Measurements from ENCODE around the gene SNX27. TPM values are rescaled to one million over a fixed set of nuclear protein-coding genes. Genes with fewer than 3 reads are reported as not detected.
"Not testable (repeated sequence)": the region's sequence is repeated elsewhere in the genome, so short reads cannot be mapped to it uniquely, and the experiment has no call there.

SNX27 gene
- total RNA-seq, 4 donors from 2014 or later: 37.0 to 43.7 (median 40.9) TPM

GRCh38 chr1:151638074-151638775 lies 26.4 kb downstream of the SNX27 start:
- no peak for TF ChIP-seq POLR2A (IDR thresholded peaks at IDR 0.05)
- no peak for TF ChIP-seq CTCF (IDR thresholded peaks at IDR 0.05 in 4 of 5, conservative IDR thresholded peaks at IDR 0.05 in 1 of 5)
- Histone ChIP-seq H3K4me1 (peaks cover 11 to 23% of the 10 kb centered on the region in 2 donors), H3K9me3 (no peaks in the 10 kb centered on the region), H3K27me3 (no peaks in the 10 kb centered on the region), H3K36me3 (no peaks in the 10 kb centered on the region), H3K27ac (no peak overlapping the region), H3K4me3 (no peak overlapping the region)
- ATAC-seq: no peak
- DNase-seq: no peak
- in situ Hi-C loops (cut with MboI; ENCODE audit: low sequenced_read_pairs in 4 of 4) (no loop called here), intact Hi-C loops (cut with DNase I; ENCODE audit: low total_unique reads) (no loop called here)

GRCh38 chr1:151638812-151639211 lies 27.0 kb downstream of the SNX27 start:
- Histone ChIP-seq H3K27ac (no peak overlapping the region), H3K27me3 (no peaks in the 10 kb centered on the region), H3K9me3 (no peaks in the 10 kb centered on the region), H3K36me3 (no peaks in the 10 kb centered on the region), H3K4me1 (peaks cover 11 to 23% of the 10 kb centered on the region in 2 donors), H3K4me3 (no peak overlapping the region)
- in situ Hi-C loops (cut with MboI; ENCODE audit: low sequenced_read_pairs in 4 of 4): no loop called here
- no peak for TF ChIP-seq CTCF (IDR thresholded peaks at IDR 0.05 in 4 of 5, conservative IDR thresholded peaks at IDR 0.05 in 1 of 5)
- no peak for TF ChIP-seq POLR2A (IDR thresholded peaks at IDR 0.05)
- intact Hi-C loops (cut with DNase I; ENCODE audit: low total_unique reads): no loop called here
- ATAC-seq: no peak
- no peak for DNase-seq

GRCh38 chr1:151639466-151639865 lies 27.6 kb downstream of the SNX27 start:
- in situ Hi-C loops (cut with MboI; ENCODE audit: low sequenced_read_pairs in 4 of 4): no loop called here
- no peaks in the 10 kb centered on the region for H3K27me3 ChIP-seq
- H3K4me3 ChIP-seq: no peak overlapping the region
- ATAC-seq (no peak), DNase-seq (no peak)
- H3K36me3 ChIP-seq: no peaks in the 10 kb centered on the region
- peaks cover 11 to 23% of the 10 kb centered on the region in 2 donors for H3K4me1 ChIP-seq
- TF ChIP-seq POLR2A (IDR thresholded peaks at IDR 0.05) (no peak), CTCF (IDR thresholded peaks at IDR 0.05 in 4 of 5, conservative IDR thresholded peaks at IDR 0.05 in 1 of 5) (no peak)
- H3K9me3 ChIP-seq: no peaks in the 10 kb centered on the region
- intact Hi-C loops (cut with DNase I; ENCODE audit: low total_unique reads): no loop called here
- H3K27ac ChIP-seq: no peak overlapping the region

- no peak for ATAC-seq
- no peak overlapping the region for H3K27ac ChIP-seq
- H3K36me3 ChIP-seq: no peaks in the 10 kb centered on the region
- DNase-seq: no peak
- in situ Hi-C loops (cut with MboI; ENCODE audit: low sequenced_read_pairs in 4 of 4) (no loop called here), intact Hi-C loops (cut with DNase I; ENCODE audit: low total_unique reads) (no loop called here)
- TF ChIP-seq CTCF (IDR thresholded peaks at IDR 0.05 in 4 of 5, conservative IDR thresholded peaks at IDR 0.05 in 1 of 5): no peak
- H3K4me1 ChIP-seq: peaks cover 11 to 26% of the 10 kb centered on the region in 2 donors
- H3K27me3 ChIP-seq: no peaks in the 10 kb centered on the region
- H3K9me3 ChIP-seq: no peaks in the 10 kb centered on the region
- no peak overlapping the region for H3K4me3 ChIP-seq
These were observed 29.4 kb downstream of the SNX27 start for GRCh38 chr1:151641229-151641628.

GRCh38 chr1:151643085-151643484 lies 31.2 kb downstream of the SNX27 start:
- ATAC-seq; H3K9me3 ChIP-seq; intact Hi-C loops (cut with DNase I; ENCODE audit: low total_unique reads); H3K27me3 ChIP-seq; in situ Hi-C loops (cut with MboI; ENCODE audit: low sequenced_read_pairs in 4 of 4); H3K27ac ChIP-seq; H3K36me3 ChIP-seq; DNase-seq; H3K4me3 ChIP-seq: not testable (repeated sequence)
- H3K4me1 ChIP-seq: peaks cover 6 to 18% of the 10 kb centered on the region in 2 donors

Measured in gastrocnemius medialis (tissue), 4 donors.